Liver (tissue), 9 donors: Measurements from ENCODE around the gene PDE4B. TPM values are rescaled to one million over a fixed set of nuclear protein-coding genes. Genes with fewer than 3 reads are reported as not detected.
"Not testable (repeated sequence)": the region's sequence is repeated elsewhere in the genome, so short reads cannot be mapped to it uniquely, and the experiment has no call there.

Source experiments
- DNase-seq: peaks from one replicate; pipeline ENCODE4 v3.0.0-alpha.2; 2017; ENCODE audit warnings: low spot score
- H3K27ac ChIP-seq, 2 donors: one replicate each; pipeline ENCODE4 v1.7.0; 2013; ENCODE audit warnings: inconsistent platforms in 2 of 2, low read length in 2 of 2, control low read depth in 1 of 2, low read depth in 1 of 2, mild to moderate bottlenecking in 1 of 2
- H3K27me3 ChIP-seq, 4 donors: one replicate each; pipeline versions ENCODE4 v1.6.1 to v1.7.0; 2013; ENCODE audit warnings: low read length in 3 of 4, inconsistent platforms in 1 of 4, mild to moderate bottlenecking in 1 of 4, moderate library complexity in 1 of 4; ENCODE audit not compliant: control insufficient read depth in 4 of 4, insufficient read depth in 4 of 4
- H3K36me3 ChIP-seq, 4 donors: one replicate each; pipeline versions ENCODE4 v1.6.1 to v1.7.0; 2013; ENCODE audit warnings: low read length in 3 of 4, mild to moderate bottlenecking in 3 of 4, low read depth in 1 of 4, moderate library complexity in 1 of 4; ENCODE audit not compliant: control insufficient read depth in 4 of 4, insufficient read depth in 3 of 4
- H3K4me1 ChIP-seq, 4 donors: one replicate each; pipeline versions ENCODE4 v1.6.1 to v1.7.0; 2013; ENCODE audit warnings: low read length in 3 of 4, mild to moderate bottlenecking in 3 of 4, moderate library complexity in 1 of 4; ENCODE audit not compliant: control insufficient read depth in 4 of 4, insufficient read depth in 4 of 4
- H3K4me3 ChIP-seq, 3 donors: one replicate each; pipeline versions ENCODE4 v1.6.1 to v1.7.0; 2013; ENCODE audit warnings: low read length in 3 of 3, control low read depth in 1 of 3, low read depth in 1 of 3, mild to moderate bottlenecking in 1 of 3
- H3K9ac ChIP-seq, 2 donors: one replicate each; pipeline ENCODE4 v1.7.0; 2013; ENCODE audit warnings: low read length in 2 of 2, mild to moderate bottlenecking in 2 of 2, moderate library complexity in 2 of 2, control low read depth in 1 of 2, low read depth in 1 of 2
- H3K9me3 ChIP-seq, 4 donors: one replicate each; pipeline versions ENCODE4 v1.6.1 to v1.7.0; 2013; ENCODE audit warnings: low read length in 3 of 4; ENCODE audit not compliant: control insufficient read depth in 4 of 4
- EGR1 ChIP-seq, 2 donors: IDR thresholded peaks; 2 replicates each; pipeline ENCODE4 v1.6.1; 2016 to 2018; ENCODE audit warnings: antibody characterized with exemption in 2 of 2, low read depth in 2 of 2
- FOXA2 ChIP-seq: IDR thresholded peaks from 2 replicates; pipeline ENCODE4 v1.6.1; 2016; ENCODE audit warnings: antibody characterized with exemption
- HNF4A ChIP-seq, 2 donors: conservative IDR thresholded peaks; 2 replicates each; pipeline ENCODE4 v1.6.1; 2016; ENCODE audit warnings: antibody characterized with exemption in 2 of 2, mild to moderate bottlenecking in 2 of 2
- JUND ChIP-seq, 2 donors: IDR thresholded peaks; 2 replicates each; pipeline ENCODE4 v1.6.1; 2016; ENCODE audit warnings: antibody characterized with exemption in 2 of 2
- NR2F2 ChIP-seq: IDR thresholded peaks from 2 replicates; pipeline ENCODE4 v1.6.1; 2016; ENCODE audit warnings: antibody characterized with exemption
- RAD21 ChIP-seq, 2 donors: IDR thresholded peaks; 2 replicates each; pipeline ENCODE4 v1.6.1; 2016; ENCODE audit warnings: antibody characterized with exemption in 2 of 2, mild to moderate bottlenecking in 2 of 2
- RXRA ChIP-seq, 2 donors: IDR thresholded peaks; 2 replicates each; pipeline ENCODE4 v1.6.1; 2017 to 2018; ENCODE audit warnings: antibody characterized with exemption in 2 of 2, mild to moderate bottlenecking in 1 of 2
- TAF1 ChIP-seq: conservative IDR thresholded peaks from 2 replicates; pipeline ENCODE4 v1.6.1; 2016; ENCODE audit warnings: antibody characterized with exemption, mild to moderate bottlenecking
- YY1 ChIP-seq: IDR thresholded peaks from 2 replicates; pipeline ENCODE4 v1.6.1; 2016; ENCODE audit warnings: antibody characterized with exemption, mild to moderate bottlenecking
- WGBS: extraction: QIAGEN DNeasy Blood & Tissue Kit; methylation state at CpG from one replicate; pipeline ENCODE4 v1.1.7; 2013; 5-methylcytosine and 5-hydroxymethylcytosine counted together
- polyA plus RNA-seq, 2 donors: library from polyadenylated mRNA; stranded (reverse) in 1 of 2; unstranded in 1 of 2; fragments of 200-250 nt in 1 of 2; fragments of >200 nt in 1 of 2; fragmentation: Nextera tagmentation in 1 of 2; extraction: Ambion mirVana in 1 of 2; gene quantifications; one replicate each; pipeline versions ENCODE4 v1.2.1 to v1.2.3, GENCODE V29; 2013 to 2015
- total RNA-seq, 2 donors: library from RNA; depleted of rRNA; stranded (reverse); fragments of >200 nt; gene quantifications; one replicate each; pipeline ENCODE4 v1.2.3, GENCODE V29; 2014
- TF ChIP-seq, protein P1 (sequence below): IDR thresholded peaks from 2 replicates; pipeline ENCODE4 v1.6.1; 2016; ENCODE audit warnings: antibody characterized with exemption
- TF ChIP-seq, protein P2 (sequence below): IDR thresholded peaks from 2 replicates; pipeline ENCODE4 v1.6.1; 2016; ENCODE audit warnings: antibody characterized with exemption
- TF ChIP-seq, protein P3 (sequence below): IDR thresholded peaks from 2 replicates; pipeline ENCODE4 v1.6.1; 2016; ENCODE audit warnings: antibody characterized with exemption
- TF ChIP-seq, protein P4 (sequence below): IDR thresholded peaks from 2 replicates; pipeline ENCODE4 v1.6.1; 2016; ENCODE audit warnings: antibody characterized with exemption, mild to moderate bottlenecking
- donor health status: healthy.
- donor health status: healthy.
- donor health status: healthy.
- donor health status: healthy.
- donor health status: healthy.

PDE4B gene
- total and polyA plus RNA-seq, 4 donors, result 1.9 to 3.9 (median 2.7) TPM

DNA sequence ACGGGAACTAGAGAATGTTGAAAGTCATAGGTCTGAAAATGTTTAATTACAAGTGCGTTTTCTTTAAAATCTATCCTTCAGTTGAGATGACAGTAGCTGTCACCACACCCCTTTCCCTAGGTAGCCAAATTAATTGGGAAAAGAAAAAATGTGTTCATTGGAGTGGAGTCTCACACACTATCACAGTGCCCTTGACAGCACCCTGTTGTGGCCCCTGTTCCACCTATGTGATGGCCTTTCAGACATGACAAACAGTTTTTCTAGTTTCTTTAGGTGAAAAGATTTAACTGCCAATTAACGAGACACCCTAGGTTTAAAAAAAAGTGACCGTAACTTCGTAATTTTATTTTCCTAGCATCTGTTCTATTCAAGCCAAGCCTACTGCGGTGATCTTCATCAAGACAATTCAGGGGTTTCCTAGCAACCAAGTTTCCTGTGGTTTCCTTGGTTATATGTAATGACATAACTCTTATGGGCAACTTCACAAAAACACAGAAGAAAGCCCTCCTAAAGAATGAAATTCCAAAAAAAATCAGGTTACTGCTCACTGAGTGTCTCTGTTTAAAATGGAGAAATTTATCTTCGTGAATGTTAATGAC lies 298.3 kb downstream of the PDE4B start:
- Histone ChIP-seq H3K27me3 (no peaks in the 10 kb centered on the region), H3K9ac (no peak overlapping the region), H3K27ac (no peak overlapping the region), H3K36me3 (no peaks in the 10 kb centered on the region), H3K4me3 (no peak overlapping the region), H3K4me1 (no peaks in the 10 kb centered on the region), H3K9me3 (no peaks in the 10 kb centered on the region)
- 84% methylated on average over 7 of the region's 7 CpGs for WGBS
- no peak for DNase-seq
- TF ChIP-seq, protein P1, sequence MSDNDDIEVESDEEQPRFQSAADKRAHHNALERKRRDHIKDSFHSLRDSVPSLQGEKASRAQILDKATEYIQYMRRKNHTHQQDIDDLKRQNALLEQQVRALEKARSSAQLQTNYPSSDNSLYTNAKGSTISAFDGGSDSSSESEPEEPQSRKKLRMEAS, result no peak
- TF ChIP-seq JUND (IDR thresholded peaks at IDR 0.05) (no peak), YY1 (no peak), FOXA2 (no peak), RAD21 (IDR thresholded peaks at IDR 0.05) (no peak), NR2F2 (no peak), EGR1 (IDR thresholded peaks at IDR 0.05; ENCODE audit: low read depth in 2 of 2) (no peak), HNF4A (conservative IDR thresholded peaks at IDR 0.05) (no peak), RXRA (IDR thresholded peaks at IDR 0.05) (no peak), TAF1 (no peak)
- TF ChIP-seq, protein P2, sequence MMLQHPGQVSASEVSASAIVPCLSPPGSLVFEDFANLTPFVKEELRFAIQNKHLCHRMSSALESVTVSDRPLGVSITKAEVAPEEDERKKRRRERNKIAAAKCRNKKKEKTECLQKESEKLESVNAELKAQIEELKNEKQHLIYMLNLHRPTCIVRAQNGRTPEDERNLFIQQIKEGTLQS, result no peak
- TF ChIP-seq, protein P3, sequence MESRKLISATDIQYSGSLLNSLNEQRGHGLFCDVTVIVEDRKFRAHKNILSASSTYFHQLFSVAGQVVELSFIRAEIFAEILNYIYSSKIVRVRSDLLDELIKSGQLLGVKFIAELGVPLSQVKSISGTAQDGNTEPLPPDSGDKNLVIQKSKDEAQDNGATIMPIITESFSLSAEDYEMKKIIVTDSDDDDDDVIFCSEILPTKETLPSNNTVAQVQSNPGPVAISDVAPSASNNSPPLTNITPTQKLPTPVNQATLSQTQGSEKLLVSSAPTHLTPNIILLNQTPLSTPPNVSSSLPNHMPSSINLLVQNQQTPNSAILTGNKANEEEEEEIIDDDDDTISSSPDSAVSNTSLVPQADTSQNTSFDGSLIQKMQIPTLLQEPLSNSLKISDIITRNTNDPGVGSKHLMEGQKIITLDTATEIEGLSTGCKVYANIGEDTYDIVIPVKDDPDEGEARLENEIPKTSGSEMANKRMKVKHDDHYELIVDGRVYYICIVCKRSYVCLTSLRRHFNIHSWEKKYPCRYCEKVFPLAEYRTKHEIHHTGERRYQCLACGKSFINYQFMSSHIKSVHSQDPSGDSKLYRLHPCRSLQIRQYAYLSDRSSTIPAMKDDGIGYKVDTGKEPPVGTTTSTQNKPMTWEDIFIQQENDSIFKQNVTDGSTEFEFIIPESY, result no peak
- TF ChIP-seq, protein P4, sequence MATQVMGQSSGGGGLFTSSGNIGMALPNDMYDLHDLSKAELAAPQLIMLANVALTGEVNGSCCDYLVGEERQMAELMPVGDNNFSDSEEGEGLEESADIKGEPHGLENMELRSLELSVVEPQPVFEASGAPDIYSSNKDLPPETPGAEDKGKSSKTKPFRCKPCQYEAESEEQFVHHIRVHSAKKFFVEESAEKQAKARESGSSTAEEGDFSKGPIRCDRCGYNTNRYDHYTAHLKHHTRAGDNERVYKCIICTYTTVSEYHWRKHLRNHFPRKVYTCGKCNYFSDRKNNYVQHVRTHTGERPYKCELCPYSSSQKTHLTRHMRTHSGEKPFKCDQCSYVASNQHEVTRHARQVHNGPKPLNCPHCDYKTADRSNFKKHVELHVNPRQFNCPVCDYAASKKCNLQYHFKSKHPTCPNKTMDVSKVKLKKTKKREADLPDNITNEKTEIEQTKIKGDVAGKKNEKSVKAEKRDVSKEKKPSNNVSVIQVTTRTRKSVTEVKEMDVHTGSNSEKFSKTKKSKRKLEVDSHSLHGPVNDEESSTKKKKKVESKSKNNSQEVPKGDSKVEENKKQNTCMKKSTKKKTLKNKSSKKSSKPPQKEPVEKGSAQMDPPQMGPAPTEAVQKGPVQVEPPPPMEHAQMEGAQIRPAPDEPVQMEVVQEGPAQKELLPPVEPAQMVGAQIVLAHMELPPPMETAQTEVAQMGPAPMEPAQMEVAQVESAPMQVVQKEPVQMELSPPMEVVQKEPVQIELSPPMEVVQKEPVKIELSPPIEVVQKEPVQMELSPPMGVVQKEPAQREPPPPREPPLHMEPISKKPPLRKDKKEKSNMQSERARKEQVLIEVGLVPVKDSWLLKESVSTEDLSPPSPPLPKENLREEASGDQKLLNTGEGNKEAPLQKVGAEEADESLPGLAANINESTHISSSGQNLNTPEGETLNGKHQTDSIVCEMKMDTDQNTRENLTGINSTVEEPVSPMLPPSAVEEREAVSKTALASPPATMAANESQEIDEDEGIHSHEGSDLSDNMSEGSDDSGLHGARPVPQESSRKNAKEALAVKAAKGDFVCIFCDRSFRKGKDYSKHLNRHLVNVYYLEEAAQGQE, result no peak

DNA sequence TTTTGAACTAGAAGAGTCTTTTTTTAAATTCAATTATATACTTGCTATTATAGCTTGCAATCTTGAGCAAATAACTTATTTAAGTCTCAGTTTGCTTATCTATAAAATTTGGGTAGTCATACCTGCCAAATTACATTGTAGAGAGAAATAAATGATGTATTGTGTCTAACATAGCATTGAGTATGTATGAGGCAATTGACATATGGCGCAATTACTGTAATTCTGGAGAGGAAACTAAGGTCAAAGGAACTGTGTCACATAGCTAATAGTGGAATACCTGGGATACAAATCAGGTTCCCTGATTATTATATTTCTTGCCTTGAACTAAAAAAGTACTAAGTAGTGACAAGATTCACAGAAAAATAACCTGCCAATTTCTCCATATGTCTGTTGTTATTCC lies 302.5 kb downstream of the PDE4B start:
- TF ChIP-seq, protein P3, result no peak
- TF ChIP-seq YY1 (no peak), JUND (IDR thresholded peaks at IDR 0.05) (no peak), RAD21 (IDR thresholded peaks at IDR 0.05) (no peak)
- TF ChIP-seq, protein P2, result no peak
- no peak overlapping the region for H3K27ac ChIP-seq

DNA sequence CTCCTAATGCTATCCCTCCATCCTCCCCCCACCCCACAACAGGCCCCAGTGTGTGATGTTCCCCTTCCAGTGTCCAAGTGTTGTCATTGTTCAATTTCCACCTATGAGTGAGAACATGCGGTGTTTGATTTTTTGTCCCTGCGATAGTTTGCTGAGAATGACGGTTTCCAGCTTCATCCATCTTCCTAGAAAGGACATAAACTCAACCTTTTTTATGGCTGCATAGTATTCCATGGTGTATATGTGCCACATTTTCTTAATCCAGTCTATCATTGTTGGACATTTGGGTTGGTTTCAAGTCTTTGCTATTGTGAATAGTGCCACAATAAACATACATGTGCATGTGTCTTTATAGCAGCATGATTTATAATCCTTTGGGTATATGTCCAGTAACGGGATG lies 308.3 kb downstream of the PDE4B start:
- 92% methylated on average over 3 of the region's 4 CpGs for WGBS
- H3K36me3 ChIP-seq, H3K4me3 ChIP-seq: not testable (repeated sequence)

More for the DNA sequence above, 302.5 kb downstream of the PDE4B start:
- H3K4me1 ChIP-seq, result no peaks in the 10 kb centered on the region
- DNase-seq, result no peak
- H3K36me3 ChIP-seq, result no peaks in the 10 kb centered on the region
- WGBS, result 96% methylated on average over 1 of the region's 1 CpG
- no peak overlapping the region for H3K4me3 ChIP-seq
- no peaks in the 10 kb centered on the region for H3K27me3 ChIP-seq
- H3K9me3 ChIP-seq, result no peaks in the 10 kb centered on the region
- no peak overlapping the region for H3K9ac ChIP-seq

DNA sequence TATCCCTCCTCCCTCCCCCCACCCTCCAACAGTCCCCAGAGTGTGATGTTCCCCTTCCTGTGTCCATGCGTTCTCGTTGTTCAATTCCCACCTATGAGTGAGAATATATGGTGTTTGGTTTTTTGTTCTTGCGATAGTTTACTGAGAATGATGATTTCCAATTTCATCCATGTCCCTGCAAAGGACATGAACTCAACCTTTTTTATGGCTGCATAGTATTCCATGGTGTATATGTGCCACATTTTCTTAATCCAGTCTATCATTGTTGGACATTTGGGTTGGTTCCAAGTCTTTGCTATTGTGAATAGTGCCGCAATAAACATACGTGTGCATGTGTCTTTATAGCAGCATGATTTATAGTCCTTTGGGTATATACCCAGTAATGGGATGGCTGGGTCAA lies 311.4 kb downstream of the PDE4B start:
- not testable (repeated sequence) for H3K27ac ChIP-seq, H3K4me3 ChIP-seq, H3K4me1 ChIP-seq, DNase-seq, H3K9ac ChIP-seq, H3K36me3 ChIP-seq, H3K9me3 ChIP-seq, H3K27me3 ChIP-seq
- WGBS, result 91% methylated on average over 3 of the region's 5 CpGs

More for the DNA sequence above, 308.3 kb downstream of the PDE4B start:
- not testable (repeated sequence) for H3K4me1 ChIP-seq, H3K9me3 ChIP-seq, H3K27ac ChIP-seq, H3K27me3 ChIP-seq, H3K9ac ChIP-seq, DNase-seq
